ENCODE results near the gene HSPB3. TPM values are rescaled to one million over a fixed set of nuclear protein-coding genes. Genes with fewer than 3 reads are reported as not detected.

HSPB3 gene
- total and polyA plus RNA-seq, 5 donors from 2014 or later: not detected

Other genes starting within 250 kb of the HSPB3 start
- 27.7 TPM for gene ARL15, start 145.1 kb upstream of the HSPB3 start, total RNA-seq
- 10 to 100 TPM; 16.5 to 23.2 (median 18.6) TPM for gene ARL15, start 145.1 kb upstream of the HSPB3 start, polyA plus RNA-seq
- 13.8 TPM for gene SNX18, start 62.1 kb downstream of the HSPB3 start, total RNA-seq
- gene SNX18, start 62.1 kb downstream of the HSPB3 start, polyA plus RNA-seq: 1 to 10 TPM; 1.2 to 2.9 (median 2.1) TPM